GM20000 (cell line): Measurements from ENCODE around the gene SAMD9L.
"Not testable (repeated sequence)": the region's sequence is repeated elsewhere in the genome, so short reads cannot be mapped to it uniquely, and the experiment has no call there.

ENCODE experiments used
- DNase-seq: peaks from one replicate; pipeline ENCODE4 v3.0.0; 2012; ENCODE audit warnings: low spot score
- TF ChIP-seq, protein P1 (sequence below): IDR thresholded peaks from 2 replicates; pipeline ENCODE4 v1.5.1; 2012; ENCODE audit warnings: mild to moderate bottlenecking, control low read depth; ENCODE audit errors: extremely low read depth, missing control alignments

SAMD9L gene

GRCh38 chr7:93146036-93146435 is 2.1 kb downstream of the SAMD9L start:
- TF ChIP-seq, protein P1, sequence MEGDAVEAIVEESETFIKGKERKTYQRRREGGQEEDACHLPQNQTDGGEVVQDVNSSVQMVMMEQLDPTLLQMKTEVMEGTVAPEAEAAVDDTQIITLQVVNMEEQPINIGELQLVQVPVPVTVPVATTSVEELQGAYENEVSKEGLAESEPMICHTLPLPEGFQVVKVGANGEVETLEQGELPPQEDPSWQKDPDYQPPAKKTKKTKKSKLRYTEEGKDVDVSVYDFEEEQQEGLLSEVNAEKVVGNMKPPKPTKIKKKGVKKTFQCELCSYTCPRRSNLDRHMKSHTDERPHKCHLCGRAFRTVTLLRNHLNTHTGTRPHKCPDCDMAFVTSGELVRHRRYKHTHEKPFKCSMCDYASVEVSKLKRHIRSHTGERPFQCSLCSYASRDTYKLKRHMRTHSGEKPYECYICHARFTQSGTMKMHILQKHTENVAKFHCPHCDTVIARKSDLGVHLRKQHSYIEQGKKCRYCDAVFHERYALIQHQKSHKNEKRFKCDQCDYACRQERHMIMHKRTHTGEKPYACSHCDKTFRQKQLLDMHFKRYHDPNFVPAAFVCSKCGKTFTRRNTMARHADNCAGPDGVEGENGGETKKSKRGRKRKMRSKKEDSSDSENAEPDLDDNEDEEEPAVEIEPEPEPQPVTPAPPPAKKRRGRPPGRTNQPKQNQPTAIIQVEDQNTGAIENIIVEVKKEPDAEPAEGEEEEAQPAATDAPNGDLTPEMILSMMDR, result no peak
- DNase-seq, result no peak

DNA sequence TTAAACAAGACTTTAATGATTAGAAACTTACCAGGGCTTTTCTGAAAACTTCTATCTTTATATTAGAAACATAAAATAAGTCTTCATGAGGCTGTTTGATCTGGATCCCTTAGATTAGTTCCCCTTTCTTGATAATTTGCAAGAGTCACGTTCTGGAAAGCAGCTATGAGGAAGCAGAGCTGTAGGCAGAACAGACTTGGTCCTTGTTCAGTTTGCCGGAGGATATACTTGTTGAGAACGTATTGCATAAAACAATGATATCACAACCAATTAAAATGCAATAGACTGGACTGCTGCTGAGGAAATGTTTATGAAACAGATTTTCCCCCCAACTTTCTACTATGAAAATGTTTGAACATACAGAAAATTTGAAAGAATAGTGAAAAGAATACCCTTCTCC is 2.8 kb downstream of the SAMD9L start:
- TF ChIP-seq, protein P1, result no peak
- DNase-seq, result no peak

DNA sequence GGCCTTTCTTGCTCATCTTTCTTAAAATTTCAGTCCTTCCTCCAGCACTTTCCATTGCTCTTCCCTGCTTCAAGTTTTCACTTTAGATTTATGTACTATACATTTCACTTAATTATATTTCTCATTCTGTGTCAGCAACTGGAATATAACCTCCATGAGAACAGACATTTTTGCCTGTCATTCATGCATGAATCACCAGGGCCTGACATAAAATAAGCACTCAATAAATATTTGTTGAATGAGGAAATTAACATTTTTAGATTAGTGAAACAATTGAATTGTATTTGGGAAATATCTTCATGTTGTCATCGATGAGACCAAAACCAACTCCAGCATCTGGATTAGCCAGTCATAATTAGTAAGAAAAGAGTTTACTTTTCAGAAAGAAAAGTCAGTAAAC is 6.1 kb downstream of the SAMD9L start:
- DNase-seq, result no peak
- TF ChIP-seq, protein P1, result no peak

DNA sequence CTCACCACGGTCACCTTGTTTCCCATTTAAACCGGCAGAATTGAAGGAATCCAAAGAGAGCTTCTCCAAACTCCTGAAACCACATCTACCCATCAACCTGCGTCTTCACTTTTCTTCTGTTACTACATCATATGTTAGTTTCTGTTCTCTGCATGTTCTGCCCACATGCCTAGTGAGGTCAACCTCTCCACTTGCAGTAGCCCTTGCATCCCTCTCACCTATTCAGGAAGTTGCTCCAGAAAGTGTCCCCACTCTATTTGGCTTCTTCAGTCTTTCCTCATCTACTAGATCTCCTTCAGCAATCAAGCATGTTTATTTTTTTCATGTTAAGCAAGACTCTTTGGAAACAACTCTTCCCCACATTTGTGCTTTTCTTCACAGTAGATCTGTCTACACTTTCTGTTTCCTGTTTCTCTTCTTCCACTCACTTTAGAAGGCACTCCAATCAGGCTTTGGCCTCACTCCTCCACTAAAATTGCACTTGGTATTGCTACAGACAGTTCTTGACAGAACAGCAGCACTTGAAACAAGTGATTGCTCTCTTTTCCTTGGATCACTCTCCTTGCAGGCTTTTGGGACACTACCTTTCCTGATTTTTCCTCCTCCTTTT is 7.5 kb downstream of the SAMD9L start:
- TF ChIP-seq, protein P1, result no peak
- DNase-seq, result no peak

- DNase-seq, result no peak
- TF ChIP-seq, protein P1, result no peak
Measured at GRCh38 chr7:93138576-93138975, 9.6 kb downstream of the SAMD9L start.

GRCh38 chr7:93133005-93133404 is 15.2 kb downstream of the SAMD9L start:
- TF ChIP-seq, protein P1, result no peak
- DNase-seq, result no peak

DNA sequence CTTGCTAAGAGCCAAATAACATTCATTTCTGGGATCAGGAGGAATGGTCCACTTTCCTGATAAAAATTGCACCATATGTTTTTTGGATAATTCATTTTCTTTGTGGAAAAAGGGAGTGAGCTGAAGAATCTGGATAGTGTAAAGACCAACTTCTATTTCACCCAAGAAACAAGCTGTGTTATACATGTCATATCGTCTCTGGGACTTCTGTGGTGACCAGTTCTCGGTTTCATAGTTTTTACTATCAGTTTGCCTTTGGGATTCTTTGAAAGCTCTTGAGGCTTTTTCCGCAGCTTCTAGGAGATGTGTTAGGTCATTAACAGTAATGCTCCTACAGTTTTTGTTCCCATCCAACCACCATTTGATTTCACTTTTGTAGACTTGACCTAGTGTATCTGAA is 16.0 kb downstream of the SAMD9L start:
- no peak for DNase-seq
- TF ChIP-seq, protein P1, result no peak

GRCh38 chr7:93126954-93127353 is 21.2 kb downstream of the SAMD9L start:
- not testable (repeated sequence) for DNase-seq

- DNase-seq, result not testable (repeated sequence)
Measured at GRCh38 chr7:93123532-93123931, 24.7 kb downstream of the SAMD9L start.
